Left renal cortex interstitium (tissue), 4 donors: ENCODE measurements around the gene ARFGAP2. TPM values are rescaled to one million over a fixed set of nuclear protein-coding genes. Genes with fewer than 3 reads are reported as not detected.

Experiments
- DNase-seq, 4 donors: peaks; one replicate each; pipeline ENCODE4 v3.0.0-alpha.2; 2013; ENCODE audit warnings: low read depth in 4 of 4, low spot score in 2 of 4, missing footprints in 1 of 4
- polyA plus RNA-seq, 4 donors: library from polyadenylated mRNA; unstranded; fragments of 120-200 nt; gene quantifications; one replicate each; pipeline ENCODE4 v1.2.1, GENCODE V29; 2013; ENCODE audit not compliant: insufficient read length in 4 of 4

ARFGAP2 gene
- polyA plus RNA-seq, 4 donors = 79.5 to 95.9 (median 87.1) TPM

GRCh38 chr11:47152126-47152952 lies 24.3 kb downstream of the ARFGAP2 start:
- DNase-seq = no peak

- DNase-seq = no peak
These were observed 26.9 kb downstream of the ARFGAP2 start for GRCh38 chr11:47149782-47150181.

GRCh38 chr11:47148903-47149531 lies 27.7 kb downstream of the ARFGAP2 start:
- no peak for DNase-seq

GRCh38 chr11:47148270-47148669 lies 28.4 kb downstream of the ARFGAP2 start:
- no peak for DNase-seq

- DNase-seq = no peak
These were observed 29.0 kb downstream of the ARFGAP2 start for GRCh38 chr11:47147681-47148080.

GRCh38 chr11:47147250-47147649 lies 29.4 kb downstream of the ARFGAP2 start:
- no peak for DNase-seq

GRCh38 chr11:47144541-47144940 lies 32.1 kb downstream of the ARFGAP2 start:
- no peak for DNase-seq

GRCh38 chr11:47143322-47143721 lies 33.4 kb downstream of the ARFGAP2 start:
- no peak for DNase-seq

- DNase-seq = no peak
These were observed 36.8 kb downstream of the ARFGAP2 start for GRCh38 chr11:47139878-47140277.

GRCh38 chr11:47137476-47137875 lies 39.2 kb downstream of the ARFGAP2 start:
- DNase-seq = no peak

- DNase-seq = no peak
These were observed 39.8 kb downstream of the ARFGAP2 start for GRCh38 chr11:47136921-47137320.

- no peak for DNase-seq
These were observed 40.4 kb downstream of the ARFGAP2 start for GRCh38 chr11:47136327-47136726.

- DNase-seq = no peak
These were observed 43.7 kb downstream of the ARFGAP2 start for GRCh38 chr11:47132981-47133380.

- no peak for DNase-seq
These were observed 44.2 kb downstream of the ARFGAP2 start for GRCh38 chr11:47132490-47132889.

- no peak for DNase-seq
These were observed 45.5 kb downstream of the ARFGAP2 start for GRCh38 chr11:47131136-47131535.

- DNase-seq = no peak
These were observed 46.1 kb downstream of the ARFGAP2 start for GRCh38 chr11:47130543-47130942.

- no peak for DNase-seq
These were observed 49.5 kb downstream of the ARFGAP2 start for GRCh38 chr11:47127213-47127612.

GRCh38 chr11:47125083-47125482 lies 51.6 kb downstream of the ARFGAP2 start:
- DNase-seq = no peak

- no peak for DNase-seq
These were observed 52.0 kb downstream of the ARFGAP2 start for GRCh38 chr11:47124675-47125074.

- no peak for DNase-seq
These were observed 53.6 kb downstream of the ARFGAP2 start for GRCh38 chr11:47123094-47123493.

GRCh38 chr11:47121731-47122130 lies 54.9 kb downstream of the ARFGAP2 start:
- DNase-seq = no peak

- no peak for DNase-seq
These were observed 55.6 kb downstream of the ARFGAP2 start for GRCh38 chr11:47121056-47121455.
